Spleen (tissue), 11 donors: Measurements from ENCODE around the gene SORCS2. TPM values are rescaled to one million over a fixed set of nuclear protein-coding genes. Genes with fewer than 3 reads are reported as not detected.

Experiments used
- DNase-seq: peaks from one replicate; pipeline ENCODE4 v3.0.0-alpha.2; 2020
- H3K27ac ChIP-seq, 8 donors: fragments of 200-600 bp; sonication (generic) in 7 of 8; 1 replicate in 4 of 8; 2 replicates in 4 of 8; pipeline versions ENCODE4 v1.5.0 to v1.8.0; 2016 to 2021; ENCODE audit warnings: inconsistent platforms in 4 of 8, mild to moderate bottlenecking in 4 of 8, moderate library complexity in 1 of 8
- H3K27me3 ChIP-seq, 7 donors: fragments of 200-600 bp; sonication (generic) in 6 of 7; replicated peaks in 1 of 7; 1 replicate in 4 of 7; 2 replicates in 3 of 7; pipeline versions ENCODE4 v1.5.0 to v1.8.0; 2016 to 2021; ENCODE audit warnings: inconsistent platforms in 3 of 7, mild to moderate bottlenecking in 1 of 7
- H3K36me3 ChIP-seq, 6 donors: fragments of 200-600 bp; sonication (generic) in 5 of 6; 1 replicate in 4 of 6; 2 replicates in 2 of 6; pipeline versions ENCODE4 v1.5.0 to v1.8.0; 2016 to 2021; ENCODE audit warnings: inconsistent platforms in 2 of 6
- H3K4me1 ChIP-seq, 6 donors: fragments of 200-600 bp; sonication (generic) in 5 of 6; 1 replicate in 3 of 6; 2 replicates in 3 of 6; pipeline versions ENCODE4 v1.5.0 to v1.8.0; 2016 to 2021; ENCODE audit warnings: inconsistent platforms in 3 of 6
- H3K4me3 ChIP-seq, 8 donors: fragments of 200-600 bp; sonication (generic) in 7 of 8; 1 replicate in 4 of 8; 2 replicates in 4 of 8; pipeline versions ENCODE4 v1.5.0 to v1.8.0; 2016 to 2021; ENCODE audit warnings: inconsistent platforms in 4 of 8, mild to moderate bottlenecking in 4 of 8, moderate library complexity in 2 of 8
- H3K9me3 ChIP-seq, 8 donors: fragments of 200-600 bp; sonication (generic) in 7 of 8; 1 replicate in 4 of 8; 2 replicates in 4 of 8; pipeline versions ENCODE4 v1.5.0 to v1.8.0; 2016 to 2021; ENCODE audit warnings: inconsistent platforms in 4 of 8
- CTCF ChIP-seq, 11 experiments: fragments of 200-600 bp in 7 of 11; fragments of 450-650 bp in 4 of 11; sonication (generic) in 4 of 11; IDR thresholded peaks in 8 of 11; conservative IDR thresholded peaks in 3 of 11; 1 replicate in 7 of 11; 2 replicates in 4 of 11; pipeline versions ENCODE4 v1.4.0 to v1.8.0; 2016 to 2021; ENCODE audit warnings: antibody characterized with exemption in 11 of 11, inconsistent platforms in 4 of 11, mild to moderate bottlenecking in 1 of 11
- POLR2A ChIP-seq, 3 donors: fragments of 450-650 bp; IDR thresholded peaks; one replicate each; pipeline ENCODE4 v1.5.1; 2017; ENCODE audit warnings: antibody characterized with exemption in 3 of 3, mild to moderate bottlenecking in 1 of 3
- POLR2AphosphoS5 ChIP-seq, 3 donors: sonication (generic); formaldehyde crosslinking; IDR thresholded peaks; one replicate each; pipeline ENCODE4 v1.5.1; 2017; ENCODE audit warnings: antibody characterized with exemption in 3 of 3
- WGBS, 5 donors: extraction: QIAGEN DNeasy Blood & Tissue Kit in 3 of 5; methylation state at CpG; one replicate each; pipeline versions ENCODE4 v1.1.5 to v1.1.7; 2013 to 2018; 5-methylcytosine and 5-hydroxymethylcytosine counted together
- intact Hi-C: fragments of 100-400 bp; cut with DNase I; formaldehyde crosslinking; loops from one replicate; pipeline ENCODE4 v1.15.0; 2023; ENCODE audit warnings: low total_unique reads
- polyA plus RNA-seq, 3 donors: library from polyadenylated mRNA; stranded (reverse); fragments of 200-250 nt; gene quantifications; one replicate each; pipeline ENCODE4 v1.2.1, GENCODE V29; 2013
- total RNA-seq, 7 donors: library from RNA; depleted of rRNA in 3 of 7; stranded (reverse); fragments of >200 nt in 3 of 7; fragmentation: NEBNext Ultra II Directional in 4 of 7; extraction: Animal tissue kit (Norgen Biotek cat#: 25700) in 4 of 7; gene quantifications; one replicate each; pipeline versions ENCODE4 v1.1.0 to v1.2.1, GENCODE V29; 2016 to 2021
- donor health status: healthy with polysubstance abuse.
- donor health status: DM: no; HTN: no; CAD: no; lungs with moderate emphysema.
- donor health status: DM: no; HTN: no; CAD: no.
- donor health status: Bipolar disorder and iron deficiency.
- donor health status: healthy.
- donor health status: DM: no; HTN: no; CAD: no.
- donor health status: DM: yes; HTN: yes; CAD: no.

SORCS2 gene
- total and polyA plus RNA-seq, 10 donors = 0.33 to 1.6 (median 0.60) TPM

GRCh38 chr4:7777017-7777710, 584.8 kb downstream of the SORCS2 start:
- DNase-seq = peak; percentile 49
- no peaks in the 10 kb centered on the region for H3K27me3 ChIP-seq
- H3K4me1 ChIP-seq = peaks cover 5 to 35% (median 18%) of the 10 kb centered on the region in 6 donors
- H3K4me3 ChIP-seq = no peak overlapping the region
- intact Hi-C loops = no loop called here
- H3K36me3 ChIP-seq = peaks cover 0 to 58% (median 13%) of the 10 kb centered on the region in 6 donors
- TF ChIP-seq POLR2AphosphoS5 (IDR thresholded peaks at IDR 0.05) (no peak), POLR2A (IDR thresholded peaks at IDR 0.05) (no peak), CTCF (IDR thresholded peaks at IDR 0.05 in 8 of 11, conservative IDR thresholded peaks at IDR 0.05 in 3 of 11) (no peak)
- H3K9me3 ChIP-seq = no peaks in the 10 kb centered on the region
- 92 to 96% (median 94%) methylated on average over 17 of the region's 17 CpGs for WGBS, 5 donors
- peak overlapping the region in 4 of 8 donors; percentile 70 to 78 (median 72) for H3K27ac ChIP-seq

DNA sequence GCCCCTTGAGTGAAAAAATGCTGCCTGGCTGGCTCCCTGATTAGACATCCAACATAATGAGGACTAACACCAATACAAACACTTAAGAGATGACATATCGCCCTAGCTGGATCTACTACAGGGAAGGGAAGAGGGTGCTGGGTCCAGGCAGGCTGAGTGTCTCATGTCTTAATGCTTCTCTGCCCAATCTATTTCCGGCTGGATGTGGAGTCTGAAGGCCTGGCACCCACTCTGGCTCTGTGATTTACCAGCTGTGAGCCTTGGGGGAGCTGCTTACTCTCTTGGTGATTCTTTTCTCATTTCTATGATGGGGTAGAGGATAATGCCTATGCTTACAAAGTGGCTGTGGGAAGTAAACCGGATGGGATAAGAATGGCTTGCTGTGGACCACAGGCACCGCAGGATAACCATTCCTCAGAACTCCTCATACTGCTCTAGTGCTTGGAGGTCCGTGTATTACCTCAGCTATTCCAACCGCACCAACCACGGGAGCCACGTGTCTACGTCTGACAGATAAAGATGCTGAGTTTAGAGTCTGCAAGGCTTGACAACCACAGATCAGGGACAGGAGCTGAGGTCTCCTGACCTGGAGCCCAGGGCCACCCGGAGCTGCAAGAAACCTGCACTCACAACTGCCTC, 585.7 kb downstream of the SORCS2 start:
- DNase-seq = peak; percentile 57
- TF ChIP-seq POLR2A (IDR thresholded peaks at IDR 0.05) = no peak
- TF ChIP-seq CTCF (IDR thresholded peaks at IDR 0.05 in 8 of 11, conservative IDR thresholded peaks at IDR 0.05 in 3 of 11) = no peak
- no peak for TF ChIP-seq POLR2AphosphoS5 (IDR thresholded peaks at IDR 0.05)
- Histone ChIP-seq H3K4me3 (peak overlapping the region in 1 of 8 donors; percentile 8), H3K27ac (peak overlapping the region in 7 of 8 donors; percentile 58 to 78 (median 71)), H3K27me3 (no peaks in the 10 kb centered on the region), H3K9me3 (no peaks in the 10 kb centered on the region), H3K4me1 (peaks cover 5 to 40% (median 22%) of the 10 kb centered on the region in 6 donors), H3K36me3 (peaks cover 0 to 50% (median 12%) of the 10 kb centered on the region in 6 donors)
- intact Hi-C loops = no loop called here
- 82 to 93% (median 86%) methylated on average over 9 to 10 of the region's 10 CpGs for WGBS, 5 donors

GRCh38 chr4:7778510-7779431, 586.4 kb downstream of the SORCS2 start:
- Histone ChIP-seq H3K27ac (peak overlapping the region in 7 of 8 donors; percentile 58 to 78 (median 71)), H3K4me1 (peaks cover 5 to 40% (median 22%) of the 10 kb centered on the region in 6 donors), H3K27me3 (no peaks in the 10 kb centered on the region), H3K9me3 (no peaks in the 10 kb centered on the region), H3K36me3 (peaks cover 0 to 42% (median 10%) of the 10 kb centered on the region in 6 donors), H3K4me3 (peak overlapping the region in 2 of 8 donors; percentile 8 to 29)
- intact Hi-C loops = no loop called here
- peak in 1 of 3 donors; percentile 14 for TF ChIP-seq POLR2AphosphoS5 (IDR thresholded peaks at IDR 0.05)
- no peak for TF ChIP-seq CTCF (IDR thresholded peaks at IDR 0.05 in 8 of 11, conservative IDR thresholded peaks at IDR 0.05 in 3 of 11)
- TF ChIP-seq POLR2A (IDR thresholded peaks at IDR 0.05) = no peak
- DNase-seq = peak; percentile 49
- 70 to 84% (median 75%) methylated on average over 24 of the region's 24 CpGs for WGBS, 5 donors
